K562 (cell line): ENCODE results near the gene CCDC116. TPM values are rescaled to one million over a fixed set of nuclear protein-coding genes. Genes with fewer than 3 reads are reported as not detected.

ENCODE experiments used
- ADNP ChIP-seq: fragments of 200-800 bp; sonication (Bioruptor generic); IDR thresholded peaks from 2 replicates; pipeline ENCODE4 v1.6.1; 2016; ENCODE audit warnings: missing genetic modification characterization, missing compliant biosample characterization
- BRF2 ChIP-seq: IDR thresholded peaks from 3 replicates; pipeline ENCODE4 v1.6.1; 2011; ENCODE audit warnings: borderline replicate concordance, mild to moderate bottlenecking; ENCODE audit not compliant: insufficient read length, insufficient read depth
- LARP7 ChIP-seq: fragments of 450-650 bp; IDR thresholded peaks from 2 replicates; pipeline ENCODE4 v1.6.1; 2016
- NFE2 ChIP-seq: IDR thresholded peaks from 2 replicates; pipeline ENCODE4 v1.6.1; 2014; ENCODE audit warnings: antibody characterized with exemption, low read depth
- PTRF ChIP-seq: fragments of 450-650 bp; IDR thresholded peaks from 2 replicates; pipeline ENCODE4 v1.6.1; 2016; ENCODE audit warnings: mild to moderate bottlenecking, missing genetic modification characterization, missing compliant biosample characterization
- SIRT6 ChIP-seq: IDR thresholded peaks from one replicate; pipeline ENCODE4 v1.6.1; 2012; ENCODE audit warnings: low read depth, mild to moderate bottlenecking, control low read depth, inconsistent platforms, low read length, moderate library complexity
- U2AF1 ChIP-seq: fragments of 200-400 bp; formaldehyde crosslinking; optimal IDR thresholded peaks from 2 replicates; pipeline ENCODE3; 2017; ENCODE audit warnings: mild to moderate bottlenecking, low read depth, low read length, moderate library complexity
- ZNF121 ChIP-seq: sonication (generic); formaldehyde crosslinking; conservative IDR thresholded peaks from 2 replicates; pipeline ENCODE4 v1.8.0; 2022; ENCODE audit warnings: missing genetic modification reagents
- ZNF124 ChIP-seq: sonication (generic); formaldehyde crosslinking; IDR thresholded peaks from 2 replicates; pipeline ENCODE4 v1.8.1; 2022; ENCODE audit warnings: missing genetic modification reagents
- ZNF644 ChIP-seq: fragments of 200-800 bp; sonication (Bioruptor generic); IDR thresholded peaks from 2 replicates; pipeline ENCODE4 v1.6.1; 2016; ENCODE audit warnings: low read depth, missing genetic modification characterization, missing compliant biosample characterization
- ZNF699 ChIP-seq: fragments of 250-450 bp; sonication (Bioruptor Pico); IDR thresholded peaks from 2 replicates; pipeline ENCODE4 v1.8.0; 2021; ENCODE audit warnings: mild to moderate bottlenecking, moderate library complexity; ENCODE audit not compliant: insufficient replicate concordance
- polyA plus RNA-seq, 8 experiments: library from polyadenylated mRNA; depleted of rRNA in 4 of 8; stranded (reverse) in 5 of 8; unstranded in 3 of 8; fragments of >200 nt; fragmentation: Nextera tagmentation in 2 of 8; fragmentation: Illumina TruSeq in 1 of 8; extraction: Ambion mirVana in 2 of 8; extraction: Trizol in 1 of 8; gene quantifications; 2 replicates each; pipeline versions ENCODE4 v1.2.1 to v1.2.3, GENCODE V29; 2011 to 2014; ENCODE audit warnings: inconsistent platforms in 1 of 8, missing spikeins in 1 of 8
- total RNA-seq, 7 experiments: library from RNA; depleted of rRNA in 6 of 7; stranded (reverse); fragments of >200 nt in 6 of 7; fragmentation: Illumina TruSeq in 2 of 7; extraction: Trizol in 2 of 7; gene quantifications; 2 replicates each; pipeline versions ENCODE4 v1.2.1 to v1.2.3, GENCODE V29; 2011 to 2021; ENCODE audit warnings: low replicate concordance in 1 of 7
- TF ChIP-seq, protein P1 (sequence below): fragments of 450-650 bp; IDR thresholded peaks from 2 replicates; pipeline ENCODE4 v1.6.1; 2018; ENCODE audit not compliant: partially characterized antibody
- TF ChIP-seq, protein P2 (sequence below): fragments of 250-450 bp; sonication (Bioruptor Pico); IDR thresholded peaks from 2 replicates; pipeline ENCODE4 v1.4.0; 2020; ENCODE audit warnings: mild to moderate bottlenecking, moderate library complexity
- TF ChIP-seq, protein P3 (sequence below), 2 experiments: IDR thresholded peaks; 2 replicates each; pipeline ENCODE4 v1.6.1; 2011; ENCODE audit warnings: borderline replicate concordance in 1 of 2, control low read depth in 1 of 2, low read depth in 1 of 2, low read length in 1 of 2, mild to moderate bottlenecking in 1 of 2, mixed read lengths in 1 of 2, moderate library complexity in 1 of 2; ENCODE audit not compliant: insufficient read depth in 1 of 2, insufficient read length in 1 of 2, poor library complexity in 1 of 2, severe bottlenecking in 1 of 2; ENCODE audit errors: extremely low read depth in 1 of 2
- TF ChIP-seq, protein P4 (sequence below): sonication (generic); formaldehyde crosslinking; IDR thresholded peaks from 2 replicates; pipeline ENCODE4 v1.8.1; 2023; ENCODE audit warnings: mild to moderate bottlenecking, missing genetic modification reagents

Gene CCDC116
- total and polyA plus RNA-seq, 9 of the 15 experiments (the other 6 are each of a cell fraction or from before 2014, with no cell fraction given): 1.6 to 11.3 (median 4.7) TPM

DNA sequence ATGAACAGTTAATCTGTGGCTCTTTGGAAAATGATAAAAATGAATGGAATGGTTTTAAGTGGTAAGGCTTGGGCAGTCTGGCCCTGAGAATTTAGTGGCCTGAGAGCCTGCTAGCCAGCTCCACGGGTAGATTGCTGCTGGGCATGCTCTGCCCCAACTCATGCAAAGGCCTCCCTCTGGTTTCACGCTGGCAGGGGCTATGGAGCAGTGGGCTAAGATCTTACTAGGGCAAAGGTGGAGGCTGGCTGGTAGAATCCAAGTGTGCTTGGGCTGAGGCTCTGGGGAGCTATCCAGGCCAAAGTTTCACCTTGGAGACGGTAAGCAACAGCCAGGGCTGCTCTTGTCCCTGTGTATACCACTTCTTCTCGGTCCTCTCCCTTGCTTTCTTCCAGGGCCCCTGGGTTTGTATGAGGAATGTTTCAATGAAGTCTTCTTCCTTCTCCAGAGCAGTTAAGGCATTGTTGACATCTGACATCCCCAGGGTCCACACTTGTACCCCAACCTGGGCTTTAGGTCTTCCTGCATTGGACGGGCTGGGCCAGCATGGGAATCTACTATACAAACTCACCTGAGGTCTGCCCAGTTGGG, 37.6 kb upstream of the CCDC116 start (continued):
- TF ChIP-seq ZNF121 (CRISPR knock-in tag) (no peak), ZNF124 (CRISPR knock-in tag) (no peak), U2AF1 (no peak), LARP7 (no peak), ADNP (no peak), BRF2 (no peak), ZNF699 (CRISPR knock-in tag) (no peak), SIRT6 (no peak), NFE2 (no peak), PTRF (no peak), ZNF644 (no peak)
- TF ChIP-seq, protein P1, sequence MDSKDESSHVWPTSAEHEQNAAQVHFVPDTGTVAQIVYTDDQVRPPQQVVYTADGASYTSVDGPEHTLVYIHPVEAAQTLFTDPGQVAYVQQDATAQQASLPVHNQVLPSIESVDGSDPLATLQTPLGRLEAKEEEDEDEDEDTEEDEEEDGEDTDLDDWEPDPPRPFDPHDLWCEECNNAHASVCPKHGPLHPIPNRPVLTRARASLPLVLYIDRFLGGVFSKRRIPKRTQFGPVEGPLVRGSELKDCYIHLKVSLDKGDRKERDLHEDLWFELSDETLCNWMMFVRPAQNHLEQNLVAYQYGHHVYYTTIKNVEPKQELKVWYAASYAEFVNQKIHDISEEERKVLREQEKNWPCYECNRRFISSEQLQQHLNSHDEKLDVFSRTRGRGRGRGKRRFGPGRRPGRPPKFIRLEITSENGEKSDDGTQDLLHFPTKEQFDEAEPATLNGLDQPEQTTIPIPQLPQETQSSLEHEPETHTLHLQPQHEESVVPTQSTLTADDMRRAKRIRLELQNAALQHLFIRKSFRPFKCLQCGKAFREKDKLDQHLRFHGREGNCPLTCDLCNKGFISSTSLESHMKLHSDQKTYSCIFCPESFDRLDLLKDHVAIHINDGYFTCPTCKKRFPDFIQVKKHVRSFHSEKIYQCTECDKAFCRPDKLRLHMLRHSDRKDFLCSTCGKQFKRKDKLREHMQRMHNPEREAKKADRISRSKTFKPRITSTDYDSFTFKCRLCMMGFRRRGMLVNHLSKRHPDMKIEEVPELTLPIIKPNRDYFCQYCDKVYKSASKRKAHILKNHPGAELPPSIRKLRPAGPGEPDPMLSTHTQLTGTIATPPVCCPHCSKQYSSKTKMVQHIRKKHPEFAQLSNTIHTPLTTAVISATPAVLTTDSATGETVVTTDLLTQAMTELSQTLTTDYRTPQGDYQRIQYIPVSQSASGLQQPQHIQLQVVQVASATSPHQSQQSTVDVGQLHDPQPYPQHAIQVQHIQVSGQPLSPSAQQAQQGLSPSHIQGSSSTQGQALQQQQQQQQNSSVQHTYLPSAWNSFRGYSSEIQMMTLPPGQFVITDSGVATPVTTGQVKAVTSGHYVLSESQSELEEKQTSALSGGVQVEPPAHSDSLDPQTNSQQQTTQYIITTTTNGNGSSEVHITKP: no peak
- TF ChIP-seq, protein P2, sequence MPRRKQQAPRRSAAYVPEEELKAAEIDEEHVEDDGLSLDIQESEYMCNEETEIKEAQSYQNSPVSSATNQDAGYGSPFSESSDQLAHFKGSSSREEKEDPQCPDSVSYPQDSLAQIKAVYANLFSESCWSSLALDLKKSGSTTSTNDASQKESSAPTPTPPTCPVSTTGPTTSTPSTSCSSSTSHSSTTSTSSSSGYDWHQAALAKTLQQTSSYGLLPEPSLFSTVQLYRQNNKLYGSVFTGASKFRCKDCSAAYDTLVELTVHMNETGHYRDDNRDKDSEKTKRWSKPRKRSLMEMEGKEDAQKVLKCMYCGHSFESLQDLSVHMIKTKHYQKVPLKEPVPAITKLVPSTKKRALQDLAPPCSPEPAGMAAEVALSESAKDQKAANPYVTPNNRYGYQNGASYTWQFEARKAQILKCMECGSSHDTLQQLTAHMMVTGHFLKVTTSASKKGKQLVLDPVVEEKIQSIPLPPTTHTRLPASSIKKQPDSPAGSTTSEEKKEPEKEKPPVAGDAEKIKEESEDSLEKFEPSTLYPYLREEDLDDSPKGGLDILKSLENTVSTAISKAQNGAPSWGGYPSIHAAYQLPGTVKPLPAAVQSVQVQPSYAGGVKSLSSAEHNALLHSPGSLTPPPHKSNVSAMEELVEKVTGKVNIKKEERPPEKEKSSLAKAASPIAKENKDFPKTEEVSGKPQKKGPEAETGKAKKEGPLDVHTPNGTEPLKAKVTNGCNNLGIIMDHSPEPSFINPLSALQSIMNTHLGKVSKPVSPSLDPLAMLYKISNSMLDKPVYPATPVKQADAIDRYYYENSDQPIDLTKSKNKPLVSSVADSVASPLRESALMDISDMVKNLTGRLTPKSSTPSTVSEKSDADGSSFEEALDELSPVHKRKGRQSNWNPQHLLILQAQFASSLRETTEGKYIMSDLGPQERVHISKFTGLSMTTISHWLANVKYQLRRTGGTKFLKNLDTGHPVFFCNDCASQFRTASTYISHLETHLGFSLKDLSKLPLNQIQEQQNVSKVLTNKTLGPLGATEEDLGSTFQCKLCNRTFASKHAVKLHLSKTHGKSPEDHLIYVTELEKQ (CRISPR knock-in tag): no peak
- TF ChIP-seq, protein P3, sequence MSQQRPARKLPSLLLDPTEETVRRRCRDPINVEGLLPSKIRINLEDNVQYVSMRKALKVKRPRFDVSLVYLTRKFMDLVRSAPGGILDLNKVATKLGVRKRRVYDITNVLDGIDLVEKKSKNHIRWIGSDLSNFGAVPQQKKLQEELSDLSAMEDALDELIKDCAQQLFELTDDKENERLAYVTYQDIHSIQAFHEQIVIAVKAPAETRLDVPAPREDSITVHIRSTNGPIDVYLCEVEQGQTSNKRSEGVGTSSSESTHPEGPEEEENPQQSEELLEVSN (IDR thresholded peaks at IDR 0.05; ENCODE audit: borderline replicate concordance in 1 of 2, extremely low read depth in 1 of 2, insufficient read depth in 1 of 2, insufficient read length in 1 of 2, low read depth in 1 of 2, low read length in 1 of 2, poor library complexity in 1 of 2, severe bottlenecking in 1 of 2): peak in 1 of 2 experiments; percentile 21
- TF ChIP-seq, protein P4, sequence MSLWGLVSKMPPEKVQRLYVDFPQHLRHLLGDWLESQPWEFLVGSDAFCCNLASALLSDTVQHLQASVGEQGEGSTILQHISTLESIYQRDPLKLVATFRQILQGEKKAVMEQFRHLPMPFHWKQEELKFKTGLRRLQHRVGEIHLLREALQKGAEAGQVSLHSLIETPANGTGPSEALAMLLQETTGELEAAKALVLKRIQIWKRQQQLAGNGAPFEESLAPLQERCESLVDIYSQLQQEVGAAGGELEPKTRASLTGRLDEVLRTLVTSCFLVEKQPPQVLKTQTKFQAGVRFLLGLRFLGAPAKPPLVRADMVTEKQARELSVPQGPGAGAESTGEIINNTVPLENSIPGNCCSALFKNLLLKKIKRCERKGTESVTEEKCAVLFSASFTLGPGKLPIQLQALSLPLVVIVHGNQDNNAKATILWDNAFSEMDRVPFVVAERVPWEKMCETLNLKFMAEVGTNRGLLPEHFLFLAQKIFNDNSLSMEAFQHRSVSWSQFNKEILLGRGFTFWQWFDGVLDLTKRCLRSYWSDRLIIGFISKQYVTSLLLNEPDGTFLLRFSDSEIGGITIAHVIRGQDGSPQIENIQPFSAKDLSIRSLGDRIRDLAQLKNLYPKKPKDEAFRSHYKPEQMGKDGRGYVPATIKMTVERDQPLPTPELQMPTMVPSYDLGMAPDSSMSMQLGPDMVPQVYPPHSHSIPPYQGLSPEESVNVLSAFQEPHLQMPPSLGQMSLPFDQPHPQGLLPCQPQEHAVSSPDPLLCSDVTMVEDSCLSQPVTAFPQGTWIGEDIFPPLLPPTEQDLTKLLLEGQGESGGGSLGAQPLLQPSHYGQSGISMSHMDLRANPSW (CRISPR knock-in tag): no peak
